K562 (cell line): Measurements from ENCODE around the gene HMGCL. TPM values are rescaled to one million over a fixed set of nuclear protein-coding genes. Genes with fewer than 3 reads are reported as not detected.
A peak's percentile ranks its signal among the peaks of the same experiment; 100 is the strongest.

Experiments used
- ARNT ChIP-seq, 2 experiments: fragments of 450-650 bp; IDR thresholded peaks; 2 replicates each; pipeline ENCODE4 v1.6.1; 2016; ENCODE audit warnings: mild to moderate bottlenecking in 1 of 2
- CCNT2 ChIP-seq: IDR thresholded peaks from 2 replicates; pipeline ENCODE4 v1.6.1; 2011; ENCODE audit warnings: borderline replicate concordance, low read depth, mild to moderate bottlenecking, moderate library complexity, mixed read lengths, low read length; ENCODE audit not compliant: insufficient read length; ENCODE audit errors: extremely low read depth
- CGGBP1 ChIP-seq: fragments of 250-450 bp; sonication (Bioruptor Pico); IDR thresholded peaks from 2 replicates; pipeline ENCODE4 v1.9.0; 2021; ENCODE audit warnings: mild to moderate bottlenecking
- EGR1 ChIP-seq: fragments of 450-650 bp; conservative IDR thresholded peaks from 2 replicates; pipeline ENCODE4 v1.6.1; 2017; ENCODE audit warnings: mild to moderate bottlenecking
- ETV1 ChIP-seq: fragments of 450-650 bp; conservative IDR thresholded peaks from 2 replicates; pipeline ENCODE4 v1.6.1; 2016; ENCODE audit warnings: missing genetic modification characterization, control low read depth, low read depth, missing compliant biosample characterization
- ETV6 ChIP-seq, 3 experiments: fragments of 150-350 bp in 1 of 3; sonication (generic) in 1 of 3; formaldehyde crosslinking in 1 of 3; IDR thresholded peaks; 2 replicates each; pipeline versions ENCODE4 v1.6.1 to v1.8.0; 2014 to 2022; ENCODE audit warnings: borderline replicate concordance in 2 of 3, low read depth in 2 of 3, antibody characterized with exemption in 1 of 3, low read length in 1 of 3, mild to moderate bottlenecking in 1 of 3, missing genetic modification reagents in 1 of 3
- FOXP4 ChIP-seq: sonication (generic); formaldehyde crosslinking; IDR thresholded peaks from 2 replicates; pipeline ENCODE4 v1.8.0; 2022; ENCODE audit warnings: mild to moderate bottlenecking, missing genetic modification reagents, borderline replicate concordance
- GTF2A2 ChIP-seq: IDR thresholded peaks from 2 replicates; pipeline ENCODE4 v1.6.1; 2016; ENCODE audit warnings: mild to moderate bottlenecking, missing genetic modification characterization, missing compliant biosample characterization
- HMBOX1 ChIP-seq: sonication (generic); IDR thresholded peaks from 2 replicates; pipeline ENCODE4 v1.6.1; 2016
- HMG20B ChIP-seq: fragments of 250-450 bp; sonication (Bioruptor Pico); IDR thresholded peaks from 2 replicates; pipeline ENCODE4 v1.5.0; 2021; ENCODE audit warnings: mild to moderate bottlenecking
- HOMEZ ChIP-seq: fragments of 250-450 bp; sonication (Bioruptor Pico); IDR thresholded peaks from 2 replicates; pipeline ENCODE4 v1.4.0; 2020; ENCODE audit warnings: mild to moderate bottlenecking, moderate library complexity
- NFIC ChIP-seq: fragments of 450-650 bp; IDR thresholded peaks from 2 replicates; pipeline ENCODE4 v1.6.1; 2017; ENCODE audit warnings: mild to moderate bottlenecking, inconsistent platforms
- POLR2A ChIP-seq: fragments of 450-650 bp; conservative IDR thresholded peaks from 2 replicates; pipeline ENCODE4 v1.6.1; 2016
- RB1 ChIP-seq: fragments of 450-650 bp; IDR thresholded peaks from 2 replicates; pipeline ENCODE4 v1.6.1; 2017; ENCODE audit warnings: low read depth, mild to moderate bottlenecking
- RBFOX2 ChIP-seq: fragments of 200-400 bp; formaldehyde crosslinking; IDR thresholded peaks from 2 replicates; pipeline ENCODE4 v1.6.1; 2017; ENCODE audit warnings: low read depth, mild to moderate bottlenecking, low read length, moderate library complexity
- VEZF1 ChIP-seq: fragments of 200-800 bp; sonication (Bioruptor generic); IDR thresholded peaks from 2 replicates; pipeline ENCODE4 v1.6.1; 2017; ENCODE audit warnings: missing genetic modification characterization, missing compliant biosample characterization
- ZNF639 ChIP-seq, 2 experiments: fragments of 200-800 bp in 1 of 2; sonication (Bioruptor generic) in 1 of 2; sonication (generic) in 1 of 2; formaldehyde crosslinking in 1 of 2; IDR thresholded peaks in 1 of 2; conservative IDR thresholded peaks in 1 of 2; 2 replicates each; pipeline versions ENCODE4 v1.5.0 to v1.6.1; 2016 to 2020; ENCODE audit warnings: missing compliant biosample characterization in 1 of 2, missing genetic modification characterization in 1 of 2, missing genetic modification reagents in 1 of 2
- polyA plus RNA-seq, 8 experiments: library from polyadenylated mRNA; depleted of rRNA in 4 of 8; stranded (reverse) in 5 of 8; unstranded in 3 of 8; fragments of >200 nt; fragmentation: Nextera tagmentation in 2 of 8; fragmentation: Illumina TruSeq in 1 of 8; extraction: Ambion mirVana in 2 of 8; extraction: Trizol in 1 of 8; gene quantifications; 2 replicates each; pipeline versions ENCODE4 v1.2.1 to v1.2.3, GENCODE V29; 2011 to 2014; ENCODE audit warnings: inconsistent platforms in 1 of 8, missing spikeins in 1 of 8
- total RNA-seq, 7 experiments: library from RNA; depleted of rRNA in 6 of 7; stranded (reverse); fragments of >200 nt in 6 of 7; fragmentation: Illumina TruSeq in 2 of 7; extraction: Trizol in 2 of 7; gene quantifications; 2 replicates each; pipeline versions ENCODE4 v1.2.1 to v1.2.3, GENCODE V29; 2011 to 2021; ENCODE audit warnings: low replicate concordance in 1 of 7

Gene HMGCL
- total and polyA plus RNA-seq, 9 of the 15 experiments (the other 6 are each of a cell fraction or from before 2014, with no cell fraction given), result 18.0 to 82.2 (median 24.2) TPM

GRCh38 chr1:23800400-23801337 lies 24.6 kb downstream of the HMGCL start, which contains the start of gene GALE (continued):
- TF ChIP-seq GTF2A2 (tag) (no peak; the same call in 1 of the 2 replicates), FOXP4 (CRISPR knock-in tag) (peak; percentile 91; the same call in 1 of the 2 replicates), RB1 (peak; percentile 91), HMBOX1 (peak; percentile 20; the same call in 1 of the 2 replicates), ZNF639 (CRISPR knock-in tag; conservative IDR thresholded peaks at IDR 0.05 in 1 of 2, IDR thresholded peaks at IDR 0.05 in 1 of 2) (peak in 1 of 2 experiments; percentile 80; a peak in 2 of 4 replicates), CCNT2 (peak; percentile 93), ETV6 (IDR thresholded peaks at IDR 0.05; ENCODE audit: borderline replicate concordance in 1 of 2, low read depth in 2 of 2, low read length in 1 of 2) (no peak), ETV6 (CRISPR knock-in tag; IDR thresholded peaks at IDR 0.05; ENCODE audit: borderline replicate concordance) (peak; percentile 82; the same call in 1 of the 2 replicates), NFIC (peak; percentile 46), ARNT (IDR thresholded peaks at IDR 0.05) (no peak), ETV1 (peak; percentile 85), HOMEZ (CRISPR knock-in tag) (peak; percentile 57), EGR1 (peak; percentile 74), HMG20B (CRISPR knock-in tag) (no peak), CGGBP1 (CRISPR knock-in tag) (no peak), VEZF1 (CRISPR knock-in tag) (peak; percentile 82), RBFOX2 (peak; percentile 85), POLR2A (peak; percentile 89)
